Measurements from ENCODE around the gene RAB3C. TPM values are rescaled to one million over a fixed set of nuclear protein-coding genes. Genes with fewer than 3 reads are reported as not detected.

Gene RAB3C
- total RNA-seq, 2 donors from 2014 or later: not detected

- Mint-ChIP-seq H3K9me3 (no peaks in the 10 kb centered on the region), H3K4me3 (no peak overlapping the region), H3K27me3 (peaks cover 11 to 26% of the 10 kb centered on the region in 2 donors), H3K36me3 (no peaks in the 10 kb centered on the region), H3K4me1 (ENCODE audit: low read depth in 2 of 2) (no peaks in the 10 kb centered on the region), H3K27ac (no peak overlapping the region)
- no peak for DNase-seq (ENCODE audit: low spot score)
- ATAC-seq: no peak
Observed at GRCh38 chr5:58857609-58858008, 274.7 kb downstream of the RAB3C start.

GRCh38 chr5:58860680-58861079, 277.8 kb downstream of the RAB3C start:
- Mint-ChIP-seq H3K27ac (no peak overlapping the region), H3K4me3 (no peak overlapping the region), H3K36me3 (no peaks in the 10 kb centered on the region), H3K9me3 (no peaks in the 10 kb centered on the region), H3K27me3 (peaks cover 8 to 26% of the 10 kb centered on the region in 2 donors), H3K4me1 (ENCODE audit: low read depth in 2 of 2) (no peaks in the 10 kb centered on the region)
- DNase-seq (ENCODE audit: low spot score) (no peak), ATAC-seq (no peak)

GRCh38 chr5:58868931-58869330, 286.1 kb downstream of the RAB3C start:
- ATAC-seq: no peak
- Mint-ChIP-seq H3K27me3 (peaks cover 8 to 33% of the 10 kb centered on the region in 2 donors), H3K4me1 (ENCODE audit: low read depth in 2 of 2) (no peaks in the 10 kb centered on the region)

GRCh38 chr5:58871648-58872242, 288.9 kb downstream of the RAB3C start:
- Mint-ChIP-seq H3K27me3 (peaks cover 14 to 36% of the 10 kb centered on the region in 2 donors), H3K9me3 (no peaks in the 10 kb centered on the region), H3K4me3 (no peak overlapping the region), H3K27ac (no peak overlapping the region), H3K4me1 (ENCODE audit: low read depth in 2 of 2) (no peaks in the 10 kb centered on the region), H3K36me3 (no peaks in the 10 kb centered on the region)
- no peak for ATAC-seq
- DNase-seq (ENCODE audit: low spot score): no peak

More at GRCh38 chr5:58868931-58869330, 286.1 kb downstream of the RAB3C start:
- H3K4me3 Mint-ChIP-seq: no peak overlapping the region
- no peak overlapping the region for H3K27ac Mint-ChIP-seq
- no peaks in the 10 kb centered on the region for H3K36me3 Mint-ChIP-seq
- no peaks in the 10 kb centered on the region for H3K9me3 Mint-ChIP-seq
- DNase-seq (ENCODE audit: low spot score): no peak

- no peaks in the 10 kb centered on the region for H3K9me3 Mint-ChIP-seq
- no peaks in the 10 kb centered on the region for H3K4me1 Mint-ChIP-seq (ENCODE audit: low read depth in 2 of 2)
- H3K4me3 Mint-ChIP-seq: no peak overlapping the region
- ATAC-seq: no peak
- no peak for DNase-seq (ENCODE audit: low spot score)
- no peak overlapping the region for H3K27ac Mint-ChIP-seq
- no peaks in the 10 kb centered on the region for H3K36me3 Mint-ChIP-seq
- peaks cover 18 to 43% of the 10 kb centered on the region in 2 donors for H3K27me3 Mint-ChIP-seq
Observed at GRCh38 chr5:58872670-58873273, 289.9 kb downstream of the RAB3C start.

GRCh38 chr5:58875599-58875998, 292.7 kb downstream of the RAB3C start:
- H3K4me1 Mint-ChIP-seq (ENCODE audit: low read depth in 2 of 2): no peaks in the 10 kb centered on the region
- no peaks in the 10 kb centered on the region for H3K36me3 Mint-ChIP-seq
- DNase-seq (ENCODE audit: low spot score): no peak
- no peak for ATAC-seq
- H3K4me3 Mint-ChIP-seq: no peak overlapping the region
- no peaks in the 10 kb centered on the region for H3K9me3 Mint-ChIP-seq
- H3K27ac Mint-ChIP-seq: no peak overlapping the region
- peaks cover 15 to 35% of the 10 kb centered on the region in 2 donors for H3K27me3 Mint-ChIP-seq

GRCh38 chr5:58885260-58885659, 302.4 kb downstream of the RAB3C start:
- ATAC-seq (no peak), DNase-seq (ENCODE audit: low spot score) (no peak)
- no peak overlapping the region for H3K27ac Mint-ChIP-seq
- no peaks in the 10 kb centered on the region for H3K36me3 Mint-ChIP-seq
- peaks cover 11 to 25% of the 10 kb centered on the region in 2 donors for H3K4me1 Mint-ChIP-seq (ENCODE audit: low read depth in 2 of 2)
- H3K27me3 Mint-ChIP-seq: peaks cover 14% of the 10 kb centered on the region in 2 donors
- no peak overlapping the region for H3K4me3 Mint-ChIP-seq
- no peaks in the 10 kb centered on the region for H3K9me3 Mint-ChIP-seq

GRCh38 chr5:58886315-58887207, 303.7 kb downstream of the RAB3C start:
- DNase-seq (ENCODE audit: low spot score) (peak; percentile 74), ATAC-seq (peak; percentile 78 to 85)
- Mint-ChIP-seq H3K27ac (peak overlapping the region; percentile 61 to 70), H3K36me3 (no peaks in the 10 kb centered on the region), H3K9me3 (no peaks in the 10 kb centered on the region), H3K4me3 (peak overlapping the region; percentile 26), H3K27me3 (peaks cover 19 to 20% of the 10 kb centered on the region in 2 donors), H3K4me1 (ENCODE audit: low read depth in 2 of 2) (peaks cover 11 to 36% of the 10 kb centered on the region in 2 donors)

GRCh38 chr5:58887311-58887710, 304.4 kb downstream of the RAB3C start:
- Mint-ChIP-seq H3K36me3 (no peaks in the 10 kb centered on the region), H3K4me3 (peak overlapping the region; percentile 56), H3K4me1 (ENCODE audit: low read depth in 2 of 2) (peaks cover 13 to 39% of the 10 kb centered on the region in 2 donors), H3K27me3 (peaks cover 18 to 20% of the 10 kb centered on the region in 2 donors), H3K27ac (peak overlapping the region; percentile 61 to 70), H3K9me3 (no peaks in the 10 kb centered on the region)
- ATAC-seq: peak in 1 of 2 donors; percentile 24
- DNase-seq (ENCODE audit: low spot score): no peak

- peak overlapping the region; percentile 49 to 70 for H3K27ac Mint-ChIP-seq
- DNase-seq (ENCODE audit: low spot score): no peak
- H3K4me3 Mint-ChIP-seq: peak overlapping the region; percentile 56
- peaks cover 18 to 19% of the 10 kb centered on the region in 2 donors for H3K27me3 Mint-ChIP-seq
- no peaks in the 10 kb centered on the region for H3K36me3 Mint-ChIP-seq
- H3K9me3 Mint-ChIP-seq: no peaks in the 10 kb centered on the region
- ATAC-seq: peak in 1 of 2 donors; percentile 45
- peaks cover 13 to 39% of the 10 kb centered on the region in 2 donors for H3K4me1 Mint-ChIP-seq (ENCODE audit: low read depth in 2 of 2)
Observed at GRCh38 chr5:58887721-58888409, 305.0 kb downstream of the RAB3C start.

GRCh38 chr5:58890265-58890664, 307.4 kb downstream of the RAB3C start:
- no peak overlapping the region for H3K27ac Mint-ChIP-seq
- no peak overlapping the region for H3K4me3 Mint-ChIP-seq
- H3K36me3 Mint-ChIP-seq: no peaks in the 10 kb centered on the region
- H3K4me1 Mint-ChIP-seq (ENCODE audit: low read depth in 2 of 2): peaks cover 13 to 39% of the 10 kb centered on the region in 2 donors
- H3K27me3 Mint-ChIP-seq: peaks cover 6 to 12% of the 10 kb centered on the region in 2 donors
- DNase-seq (ENCODE audit: low spot score) (no peak), ATAC-seq (no peak)
- no peaks in the 10 kb centered on the region for H3K9me3 Mint-ChIP-seq

GRCh38 chr5:58890701-58891085, 307.8 kb downstream of the RAB3C start:
- H3K36me3 Mint-ChIP-seq: no peaks in the 10 kb centered on the region
- no peak for DNase-seq (ENCODE audit: low spot score)
- peaks cover 6 to 12% of the 10 kb centered on the region in 2 donors for H3K27me3 Mint-ChIP-seq
- no peak for ATAC-seq
- H3K9me3 Mint-ChIP-seq: no peaks in the 10 kb centered on the region
- H3K4me1 Mint-ChIP-seq (ENCODE audit: low read depth in 2 of 2): peaks cover 13 to 39% of the 10 kb centered on the region in 2 donors
- peak overlapping the region; percentile 66 for H3K4me3 Mint-ChIP-seq
- peak overlapping the region in 1 of 2 donors; percentile 73 for H3K27ac Mint-ChIP-seq
